GM12878 (cell line): ENCODE data around the gene KIFC1. TPM values are rescaled to one million over a fixed set of nuclear protein-coding genes. Genes with fewer than 3 reads are reported as not detected.

Experiments
- ATAC-seq: fragments of 200-7000 bp; cut with Tn5 transposase; 3 replicates; pipeline ENCODE4 v1.9.1; 2020; ENCODE audit warnings: mild to moderate bottlenecking, moderate library complexity
- BruUV-seq: library from RNA; stranded (reverse); fragments of 400-500 nt; replicated peaks from 2 replicates; lab custom pipeline; 2021; lab: Mats Ljungman, UMichigan
- CTCF ChIA-PET: fragments of 300-600 bp; sonication (Branson Sonifier 250); formaldehyde crosslinking; extraction: SDS; loops from one replicate; lab custom pipeline; 2021; ENCODE audit warnings: inconsistent platforms; lab: Yijun Ruan, JAX
- POLR2A ChIA-PET: fragments of 350-600 bp; formaldehyde crosslinking; extraction: SDS; loops from one replicate; lab custom pipeline; 2021; ENCODE audit warnings: inconsistent platforms; lab: Charles Lee
- RAD21 ChIA-PET: fragments of 300-600 bp; sonication (Branson Sonifier 250); formaldehyde crosslinking; loops from one replicate; lab custom pipeline; 2023; ENCODE audit warnings: antibody characterized with exemption; ENCODE audit not compliant: unreplicated experiment; lab: Charles Lee
- SMC1A ChIA-PET: fragments of 300-600 bp; sonication (Branson Sonifier 250); formaldehyde crosslinking; loops from one replicate; lab custom pipeline; 2023; ENCODE audit not compliant: unreplicated experiment, uncharacterized antibody; lab: Charles Lee
- DNase-seq: peaks from one replicate; pipeline ENCODE4 v3.0.0-alpha.2; 2011; ENCODE audit warnings: low read depth, low spot score
- FAIRE-seq: peaks from 3 replicates; lab custom pipeline; 2011; peaks lifted over from hg19 to GRCh38; lab: Jason Lieb, UNC
- H2AFZ ChIP-seq: 2 replicates; pipeline ENCODE4 v1.6.0; 2011; ENCODE audit warnings: low read depth, low read length, control low read depth; ENCODE audit not compliant: control insufficient read depth
- H3K27ac ChIP-seq: 2 replicates; pipeline ENCODE4 v1.5.1; 2011; ENCODE audit warnings: control low read depth; ENCODE audit not compliant: control insufficient read depth, insufficient read depth
- H3K27me3 ChIP-seq, 2 experiments: replicated peaks in 1 of 2; 2 replicates each; pipeline versions ENCODE4 v1.6.0 to v1.6.1; 2011; ENCODE audit warnings: low read length in 1 of 2; ENCODE audit not compliant: control insufficient read depth in 2 of 2, insufficient read depth in 2 of 2
- H3K36me3 ChIP-seq, 2 experiments: 2 replicates each; pipeline ENCODE4 v1.5.1; 2011; ENCODE audit warnings: low read length in 1 of 2; ENCODE audit not compliant: control insufficient read depth in 2 of 2, insufficient read depth in 2 of 2
- H3K4me1 ChIP-seq: 2 replicates; pipeline ENCODE4 v1.6.1; 2011; ENCODE audit warnings: mild to moderate bottlenecking, low read length, moderate library complexity, mixed read lengths; ENCODE audit not compliant: control insufficient read depth, insufficient read depth
- H3K4me2 ChIP-seq: 2 replicates; pipeline ENCODE4 v1.6.0; 2011; ENCODE audit warnings: control low read depth; ENCODE audit not compliant: control insufficient read depth, insufficient read depth
- H3K4me3 ChIP-seq: fragments of 200-600 bp; sonication (generic); 2 replicates; pipeline ENCODE4 v1.5.1; 2016
- H3K79me2 ChIP-seq: 2 replicates; pipeline ENCODE4 v1.6.0; 2011; ENCODE audit warnings: low read length; ENCODE audit not compliant: control insufficient read depth, insufficient read depth
- H3K9ac ChIP-seq: 2 replicates; pipeline ENCODE4 v1.8.0; 2011; ENCODE audit warnings: low read length, control low read depth, mixed read lengths; ENCODE audit not compliant: control insufficient read depth, insufficient read depth
- H3K9me3 ChIP-seq: replicated peaks from 3 replicates; pipeline ENCODE4 v1.5.1; 2011; ENCODE audit warnings: mild to moderate bottlenecking, low read length; ENCODE audit not compliant: control insufficient read depth, insufficient read depth
- H4K20me1 ChIP-seq: 2 replicates; pipeline ENCODE4 v1.6.0; 2011; ENCODE audit not compliant: control insufficient read depth, insufficient read depth
- BMI1 ChIP-seq: fragments of 450-650 bp; IDR thresholded peaks from 2 replicates; pipeline ENCODE4 v1.6.1; 2016; ENCODE audit warnings: mild to moderate bottlenecking, moderate library complexity, borderline replicate concordance
- ELK1 ChIP-seq: IDR thresholded peaks from 2 replicates; pipeline ENCODE4 v1.6.1; 2012; ENCODE audit warnings: low read depth, low read length, improper control_type of control experiment
- ESRRA ChIP-seq: IDR thresholded peaks from 2 replicates; pipeline ENCODE4 v1.6.1; 2012; ENCODE audit warnings: mild to moderate bottlenecking, low read length, improper control_type of control experiment
- MAX ChIP-seq: IDR thresholded peaks from 2 replicates; pipeline ENCODE4 v1.6.1; 2012; ENCODE audit warnings: low read depth, low read length, improper control_type of control experiment
- MEF2A ChIP-seq: IDR thresholded peaks from 2 replicates; pipeline ENCODE4 v1.6.1; 2011; ENCODE audit warnings: low read depth, mild to moderate bottlenecking, low read length, moderate library complexity; ENCODE audit not compliant: insufficient read depth
- MYB ChIP-seq: fragments of 150-350 bp; IDR thresholded peaks from 2 replicates; pipeline ENCODE4 v1.6.1; 2014; ENCODE audit warnings: mild to moderate bottlenecking, low read depth, low read length, borderline replicate concordance
- PRDM15 ChIP-seq: fragments of 450-650 bp; formaldehyde crosslinking; IDR thresholded peaks from 2 replicates; pipeline ENCODE4 v1.4.0; 2020; ENCODE audit warnings: mild to moderate bottlenecking, moderate library complexity
- STAT1 ChIP-seq: fragments of 450-650 bp; conservative IDR thresholded peaks from 2 replicates; pipeline ENCODE4 v1.6.1; 2014; ENCODE audit warnings: antibody characterized with exemption, mild to moderate bottlenecking
- ZZZ3 ChIP-seq: IDR thresholded peaks from 2 replicates; pipeline ENCODE4 v1.6.1; 2011; ENCODE audit warnings: low read depth; ENCODE audit not compliant: control insufficient read depth, insufficient read length
- WGBS: methylation state at CpG from one replicate; pipeline ENCODE4 v1.1.6; 2016; ENCODE audit warnings: low lambda C conversion rate; ENCODE audit not compliant: insufficient replicate concordance, insufficient coverage; ENCODE audit errors: missing lambda C conversion rate; 5-methylcytosine and 5-hydroxymethylcytosine counted together
- in situ Hi-C: fragments of 300-500 bp; cut with MboI; formaldehyde crosslinking; loops from 9 replicates; pipeline ENCODE4 v1.14.3; 2018; ENCODE audit warnings: mixed read lengths
- intact Hi-C: fragments of 100-400 bp; cut with micrococcal nuclease; formaldehyde crosslinking; loops from one replicate; pipeline ENCODE4 v1.14.2; 2022; ENCODE audit not compliant: unreplicated experiment
- polyA plus RNA-seq, 11 experiments: library from polyadenylated mRNA; depleted of rRNA in 4 of 11; unstranded in 6 of 11; stranded (reverse) in 5 of 11; fragments of >200 nt; fragmentation: Nextera tagmentation in 4 of 11; fragmentation: Illumina TruSeq in 1 of 11; extraction: Ambion mirVana in 4 of 11; extraction: Trizol in 1 of 11; gene quantifications; 1 replicate in 1 of 11; 2 replicates in 10 of 11; pipeline versions ENCODE4 v1.2.1 to v1.2.3, GENCODE V29; 2011 to 2016; ENCODE audit warnings: inconsistent platforms in 2 of 11, missing spikeins in 2 of 11, low read depth in 1 of 11
- total RNA-seq, 4 experiments: library from RNA; depleted of rRNA in 3 of 4; stranded (reverse); fragments of >200 nt in 3 of 4; fragmentation: Illumina TruSeq in 1 of 4; extraction: Trizol in 1 of 4; gene quantifications; 2 replicates each; pipeline versions ENCODE4 v1.2.1 to v1.2.3, GENCODE V29; 2013 to 2021
- TF ChIP-seq, protein P1 (sequence below): fragments of 450-650 bp; IDR thresholded peaks from 2 replicates; pipeline ENCODE4 v1.6.1; 2017; ENCODE audit warnings: mild to moderate bottlenecking, low read depth, inconsistent platforms; ENCODE audit not compliant: poor library complexity, severe bottlenecking

Gene KIFC1
- total and polyA plus RNA-seq, 10 of the 15 experiments (the other 5 are each of a cell fraction or from before 2014, with no cell fraction given): 1.8 to 87.4 (median 54.4) TPM

DNA sequence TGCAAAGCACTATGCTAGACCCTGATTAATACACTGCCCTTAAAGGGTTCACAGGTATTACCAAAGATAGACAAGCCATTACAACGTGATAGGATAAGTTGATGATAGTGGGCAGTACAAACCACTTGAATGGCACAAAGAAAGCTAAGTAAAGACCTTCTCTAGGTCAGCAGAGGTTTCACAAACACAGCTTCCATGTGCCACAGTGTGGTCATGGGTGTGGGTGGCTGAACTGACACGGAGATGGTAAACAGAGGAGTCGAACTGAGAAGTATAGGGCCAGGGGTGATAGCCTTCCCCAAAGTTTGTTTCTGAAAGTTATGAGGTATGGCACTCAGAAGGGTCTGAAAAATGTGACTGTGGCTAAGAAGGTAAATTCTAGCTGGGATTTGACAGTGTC lies 67.1 kb downstream of the KIFC1 start:
- in situ Hi-C loops (no loop called here), intact Hi-C loops (no loop called here)
- no TSS peak for BruUV-seq

GRCh38 chr6:33459226-33459625 lies 67.6 kb downstream of the KIFC1 start:
- POLR2A ChIA-PET: no interaction called here
- TF ChIP-seq BMI1: no peak
- no peak for TF ChIP-seq MYB
- no peak for TF ChIP-seq MAX
- TF ChIP-seq ELK1: no peak
- no peak for TF ChIP-seq MEF2A
- no peak for TF ChIP-seq ESRRA
- TF ChIP-seq PRDM15 (CRISPR knock-in tag): no peak
- TF ChIP-seq, protein P1, sequence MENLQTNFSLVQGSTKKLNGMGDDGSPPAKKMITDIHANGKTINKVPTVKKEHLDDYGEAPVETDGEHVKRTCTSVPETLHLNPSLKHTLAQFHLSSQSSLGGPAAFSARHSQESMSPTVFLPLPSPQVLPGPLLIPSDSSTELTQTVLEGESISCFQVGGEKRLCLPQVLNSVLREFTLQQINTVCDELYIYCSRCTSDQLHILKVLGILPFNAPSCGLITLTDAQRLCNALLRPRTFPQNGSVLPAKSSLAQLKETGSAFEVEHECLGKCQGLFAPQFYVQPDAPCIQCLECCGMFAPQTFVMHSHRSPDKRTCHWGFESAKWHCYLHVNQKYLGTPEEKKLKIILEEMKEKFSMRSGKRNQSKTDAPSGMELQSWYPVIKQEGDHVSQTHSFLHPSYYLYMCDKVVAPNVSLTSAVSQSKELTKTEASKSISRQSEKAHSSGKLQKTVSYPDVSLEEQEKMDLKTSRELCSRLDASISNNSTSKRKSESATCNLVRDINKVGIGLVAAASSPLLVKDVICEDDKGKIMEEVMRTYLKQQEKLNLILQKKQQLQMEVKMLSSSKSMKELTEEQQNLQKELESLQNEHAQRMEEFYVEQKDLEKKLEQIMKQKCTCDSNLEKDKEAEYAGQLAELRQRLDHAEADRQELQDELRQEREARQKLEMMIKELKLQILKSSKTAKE: no peak

More for the DNA sequence above, 67.1 kb downstream of the KIFC1 start:
- CTCF ChIA-PET: interaction anchor here (0.6 to 0.8 kb wide), 2 partner anchors 103 to 149 kb away, joined by 3 read pairs; no protein-coding TSS in a partner anchor
- POLR2A ChIA-PET: no interaction called here
- 66% methylated on average over 3 of the region's 3 CpGs for WGBS
- SMC1A ChIA-PET: no interaction called here
- Histone ChIP-seq H3K27ac (no peak overlapping the region), H2AFZ (no peak overlapping the region), H3K4me1 (peaks cover 3% of the 10 kb centered on the region; the same call in 1 of the 2 replicates), H3K9me3 (no peaks in the 10 kb centered on the region), H3K79me2 (peaks cover 14% of the 10 kb centered on the region), H4K20me1 (no peaks in the 10 kb centered on the region), H3K27me3 (no peaks in the 10 kb centered on the region), H3K4me3 (no peak overlapping the region), H3K9ac (no peak overlapping the region), H3K36me3 (no peaks in the 10 kb centered on the region; a peak in 1 of 4 replicates), H3K4me2 (no peak overlapping the region)
- FAIRE-seq: no peak
- no peak for TF ChIP-seq ZZZ3
- TF ChIP-seq STAT1: no peak
- no peak for ATAC-seq
- RAD21 ChIA-PET: no interaction called here
- no peak for DNase-seq

More at GRCh38 chr6:33459226-33459625, 67.6 kb downstream of the KIFC1 start:
- H3K79me2 ChIP-seq: peaks cover 9% of the 10 kb centered on the region; the same call in 1 of the 2 replicates
- H3K4me1 ChIP-seq: peaks cover 3% of the 10 kb centered on the region; the same call in 1 of the 2 replicates
- ChIA-PET CTCF (interaction anchor here (0.8 kb wide), 1 partner anchor 149 kb away, joined by 3 read pairs; no protein-coding TSS in a partner anchor), SMC1A (interaction anchor here (1.0 to 1.3 kb wide), 2 partner anchors 9 to 89 kb away, joined by 3 to 4 read pairs; no protein-coding TSS in a partner anchor), RAD21 (no interaction called here)
- H3K27ac ChIP-seq: no peak overlapping the region
- no peaks in the 10 kb centered on the region; a peak in 1 of 4 replicates for H3K36me3 ChIP-seq
- in situ Hi-C loops: no loop called here
- FAIRE-seq: no peak
- no peaks in the 10 kb centered on the region for H4K20me1 ChIP-seq
- WGBS: 100% methylated on average over 2 of the region's 2 CpGs
- no peak overlapping the region for H3K4me3 ChIP-seq
- H3K27me3 ChIP-seq: no peaks in the 10 kb centered on the region
- intact Hi-C loops: no loop called here
- DNase-seq: no peak
- H3K9me3 ChIP-seq: no peaks in the 10 kb centered on the region
- BruUV-seq: no TSS peak
- ATAC-seq: no peak
- no peak overlapping the region for H3K9ac ChIP-seq
- H2AFZ ChIP-seq: no peak overlapping the region
- no peak overlapping the region for H3K4me2 ChIP-seq
